PFSK-1 (cell line): Measurements from ENCODE around the gene SORCS3.

Source experiments
- POLR2AphosphoS5 ChIP-seq: IDR thresholded peaks from 2 replicates; pipeline ENCODE4 v1.6.1; 2012; ENCODE audit warnings: low read depth, mild to moderate bottlenecking, control low read depth, low read length, moderate library complexity
- SIN3A ChIP-seq: IDR thresholded peaks from 2 replicates; pipeline ENCODE4 v1.6.1; 2012; ENCODE audit warnings: mild to moderate bottlenecking, low read length, moderate library complexity, borderline replicate concordance; ENCODE audit not compliant: insufficient read depth
- TAF1 ChIP-seq: IDR thresholded peaks from 2 replicates; pipeline ENCODE4 v1.6.1; 2012; ENCODE audit warnings: low read length, control low read depth, borderline replicate concordance; ENCODE audit not compliant: insufficient read depth
- TF ChIP-seq, protein P1 (sequence below), 2 experiments: IDR thresholded peaks; 2 replicates each; pipeline versions ENCODE4 v1.6.1 to v1.8.0; 2011 to 2012; ENCODE audit warnings: low read depth in 2 of 2, low read length in 2 of 2, control low read depth in 1 of 2, inconsistent platforms in 1 of 2, mild to moderate bottlenecking in 1 of 2, moderate library complexity in 1 of 2; ENCODE audit not compliant: insufficient read depth in 1 of 2

DNA sequence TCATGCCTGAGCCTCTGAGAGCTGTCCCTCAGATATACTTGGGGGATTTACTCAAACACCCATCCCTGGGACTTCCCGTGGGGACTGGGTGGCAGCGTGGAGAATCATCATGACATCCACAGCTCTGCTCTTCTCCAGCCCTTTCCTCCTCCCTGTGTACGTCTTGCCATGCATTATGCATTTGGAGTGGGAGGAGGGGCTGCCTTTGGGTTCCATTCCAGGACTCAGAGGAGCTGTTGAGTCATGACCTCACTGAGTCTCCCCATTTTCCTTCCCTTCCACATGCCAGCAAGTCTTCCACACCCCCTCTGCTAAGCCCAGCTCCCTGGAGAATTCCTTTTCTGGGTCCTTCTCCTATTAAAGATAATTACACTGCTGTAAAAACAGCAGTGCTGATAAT is 480.7 kb downstream of the SORCS3 start:
- no peak for TF ChIP-seq SIN3A
- no peak for TF ChIP-seq TAF1
- TF ChIP-seq POLR2AphosphoS5 = no peak
- TF ChIP-seq, protein P1, sequence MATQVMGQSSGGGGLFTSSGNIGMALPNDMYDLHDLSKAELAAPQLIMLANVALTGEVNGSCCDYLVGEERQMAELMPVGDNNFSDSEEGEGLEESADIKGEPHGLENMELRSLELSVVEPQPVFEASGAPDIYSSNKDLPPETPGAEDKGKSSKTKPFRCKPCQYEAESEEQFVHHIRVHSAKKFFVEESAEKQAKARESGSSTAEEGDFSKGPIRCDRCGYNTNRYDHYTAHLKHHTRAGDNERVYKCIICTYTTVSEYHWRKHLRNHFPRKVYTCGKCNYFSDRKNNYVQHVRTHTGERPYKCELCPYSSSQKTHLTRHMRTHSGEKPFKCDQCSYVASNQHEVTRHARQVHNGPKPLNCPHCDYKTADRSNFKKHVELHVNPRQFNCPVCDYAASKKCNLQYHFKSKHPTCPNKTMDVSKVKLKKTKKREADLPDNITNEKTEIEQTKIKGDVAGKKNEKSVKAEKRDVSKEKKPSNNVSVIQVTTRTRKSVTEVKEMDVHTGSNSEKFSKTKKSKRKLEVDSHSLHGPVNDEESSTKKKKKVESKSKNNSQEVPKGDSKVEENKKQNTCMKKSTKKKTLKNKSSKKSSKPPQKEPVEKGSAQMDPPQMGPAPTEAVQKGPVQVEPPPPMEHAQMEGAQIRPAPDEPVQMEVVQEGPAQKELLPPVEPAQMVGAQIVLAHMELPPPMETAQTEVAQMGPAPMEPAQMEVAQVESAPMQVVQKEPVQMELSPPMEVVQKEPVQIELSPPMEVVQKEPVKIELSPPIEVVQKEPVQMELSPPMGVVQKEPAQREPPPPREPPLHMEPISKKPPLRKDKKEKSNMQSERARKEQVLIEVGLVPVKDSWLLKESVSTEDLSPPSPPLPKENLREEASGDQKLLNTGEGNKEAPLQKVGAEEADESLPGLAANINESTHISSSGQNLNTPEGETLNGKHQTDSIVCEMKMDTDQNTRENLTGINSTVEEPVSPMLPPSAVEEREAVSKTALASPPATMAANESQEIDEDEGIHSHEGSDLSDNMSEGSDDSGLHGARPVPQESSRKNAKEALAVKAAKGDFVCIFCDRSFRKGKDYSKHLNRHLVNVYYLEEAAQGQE (IDR thresholded peaks at IDR 0.05; ENCODE audit: insufficient read depth in 1 of 2, low read depth in 2 of 2, low read length in 2 of 2) = no peak
